WI38 (cell line): ENCODE data around the gene ROPN1B.

Experiments used
- H3K4me3 ChIP-seq: 2 replicates; pipeline ENCODE4 v1.5.1; 2011; ENCODE audit warnings: low read depth, mild to moderate bottlenecking, control low read depth, low read length
- CTCF ChIP-seq: IDR thresholded peaks from 2 replicates; pipeline ENCODE4 v1.5.1; 2012; ENCODE audit warnings: low read depth, mild to moderate bottlenecking, control low read depth, low read length

Gene ROPN1B

GRCh38 chr3:126024049-126024854 is 55.3 kb downstream of the ROPN1B start:
- no peak for TF ChIP-seq CTCF
- no peak overlapping the region for H3K4me3 ChIP-seq

GRCh38 chr3:126025116-126025729 is 56.2 kb downstream of the ROPN1B start:
- H3K4me3 ChIP-seq = no peak overlapping the region
- TF ChIP-seq CTCF = no peak

DNA sequence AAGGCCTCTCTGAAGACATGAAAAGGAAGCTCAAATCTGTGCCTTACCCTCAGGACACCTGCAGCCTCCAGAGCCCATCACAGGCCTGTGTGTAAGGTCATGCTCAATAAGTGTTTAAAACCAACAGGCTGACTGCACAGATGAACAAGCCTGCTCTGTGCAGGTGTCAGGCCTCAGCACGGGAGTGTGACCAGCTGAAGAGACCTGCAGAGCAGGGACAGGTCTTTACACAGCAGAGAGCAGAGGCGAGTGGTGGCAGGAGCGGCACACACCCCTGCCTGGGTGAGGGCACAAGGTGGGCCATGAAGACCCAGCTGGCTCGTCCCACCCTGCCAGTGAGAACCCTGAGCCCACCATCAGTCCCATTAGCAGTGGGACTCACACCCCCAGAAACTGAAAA is 56.9 kb downstream of the ROPN1B start:
- no peak for TF ChIP-seq CTCF
- H3K4me3 ChIP-seq = no peak overlapping the region

GRCh38 chr3:126026277-126026751 is 57.3 kb downstream of the ROPN1B start:
- no peak for TF ChIP-seq CTCF
- H3K4me3 ChIP-seq = no peak overlapping the region

DNA sequence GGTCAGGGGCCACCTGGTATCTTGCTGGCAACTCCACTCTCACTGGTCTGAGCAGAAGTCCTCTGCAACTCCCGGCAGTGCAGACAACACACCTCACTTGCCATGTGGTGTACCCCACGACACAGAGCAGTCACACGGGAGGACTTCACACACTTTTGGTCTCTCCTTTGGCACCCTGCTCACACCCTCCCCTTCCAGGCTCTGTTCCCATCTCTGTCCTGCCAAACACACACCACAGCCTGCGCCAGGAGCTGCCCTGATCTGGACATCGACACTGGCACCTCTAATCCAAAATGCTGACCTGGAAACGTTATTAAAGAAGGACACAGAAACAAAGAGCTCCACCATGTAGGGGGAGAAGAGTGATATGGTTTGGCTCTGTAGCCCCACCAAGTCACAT is 57.8 kb downstream of the ROPN1B start:
- TF ChIP-seq CTCF = no peak

GRCh38 chr3:126028096-126028495 is 59.1 kb downstream of the ROPN1B start:
- no peak overlapping the region for H3K4me3 ChIP-seq
- TF ChIP-seq CTCF = no peak

More for the DNA sequence above, 57.8 kb downstream of the ROPN1B start:
- H3K4me3 ChIP-seq = no peak overlapping the region

- no peak for TF ChIP-seq CTCF
These were observed 60.3 kb downstream of the ROPN1B start for GRCh38 chr3:126029241-126029640.

More at GRCh38 chr3:126029241-126029640, 60.3 kb downstream of the ROPN1B start:
- no peak overlapping the region for H3K4me3 ChIP-seq
